ENCODE results near the gene ZFYVE16.
"Not testable (repeated sequence)": the region's sequence is repeated elsewhere in the genome, so short reads cannot be mapped to it uniquely, and the experiment has no call there.

The ZFYVE16 gene

DNA sequence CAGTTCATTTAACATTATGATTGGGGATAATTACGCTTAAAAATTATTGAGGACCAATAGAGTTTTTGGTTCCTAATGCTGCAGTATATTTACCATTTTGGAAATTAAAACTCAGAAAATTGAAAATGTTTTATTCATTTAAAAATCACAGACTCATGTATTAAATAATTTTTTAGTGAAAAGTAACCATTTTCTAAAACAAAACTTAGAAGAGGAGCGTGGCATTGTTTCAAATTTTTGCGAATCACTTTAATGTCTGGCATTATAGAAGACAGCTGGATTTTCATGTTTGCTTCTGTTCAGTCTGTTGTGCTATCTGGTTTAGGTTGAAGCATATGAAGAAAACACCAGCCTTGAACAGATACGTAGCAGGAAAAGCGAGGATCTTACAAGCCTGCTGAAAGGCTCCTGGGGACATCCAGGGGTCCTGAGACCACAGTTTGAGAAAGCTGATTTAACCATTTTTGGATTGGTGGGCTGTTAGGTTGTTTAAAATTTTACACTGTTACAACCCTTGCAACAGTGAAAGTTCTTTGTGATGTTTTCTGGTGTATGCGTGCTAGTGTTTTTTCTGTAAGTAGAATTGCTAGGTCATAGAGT lies 1.6 kb downstream of the ZFYVE16 start:
- DNase-seq (ENCODE audit: low read depth in 3 of 3, low spot score in 1 of 3), result no peak

DNA sequence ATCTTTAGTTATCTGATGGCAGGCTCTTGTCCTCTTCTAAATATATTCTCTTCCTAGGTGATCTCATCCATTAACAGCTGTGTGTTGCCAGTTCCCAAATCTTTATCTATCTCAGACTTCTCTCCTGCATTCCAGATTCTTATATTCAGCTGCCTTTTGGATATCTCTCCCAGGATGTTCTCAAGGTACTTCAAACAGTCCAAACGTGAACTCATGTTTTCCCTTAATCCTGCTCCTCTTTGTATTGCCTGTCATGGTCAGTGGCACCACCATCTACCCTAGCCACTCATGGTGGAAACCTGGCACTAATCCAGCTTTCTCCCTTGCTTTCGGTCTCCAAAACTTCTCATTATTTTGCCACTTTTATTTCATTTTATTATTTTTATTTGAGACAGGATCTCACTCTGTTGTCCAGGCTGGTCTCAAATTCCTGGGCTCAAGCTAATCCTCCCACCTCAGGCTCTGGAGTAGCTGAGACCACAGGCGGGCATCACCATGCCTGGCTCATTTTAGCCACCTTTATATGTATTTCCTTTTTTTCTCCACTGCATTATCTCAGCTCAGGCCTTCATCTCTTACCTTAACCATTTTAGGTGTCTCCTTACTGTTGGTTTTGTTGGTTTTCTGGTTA lies 3.8 kb downstream of the ZFYVE16 start:
- DNase-seq (ENCODE audit: low read depth in 3 of 3, low spot score in 1 of 3), result no peak

GRCh38 chr5:80414113-80414512 lies 6.2 kb downstream of the ZFYVE16 start:
- no peak for DNase-seq (ENCODE audit: low read depth in 3 of 3, low spot score in 1 of 3)

GRCh38 chr5:80417973-80418372 lies 10.1 kb downstream of the ZFYVE16 start:
- no peak for DNase-seq (ENCODE audit: low read depth in 3 of 3, low spot score in 1 of 3)

DNA sequence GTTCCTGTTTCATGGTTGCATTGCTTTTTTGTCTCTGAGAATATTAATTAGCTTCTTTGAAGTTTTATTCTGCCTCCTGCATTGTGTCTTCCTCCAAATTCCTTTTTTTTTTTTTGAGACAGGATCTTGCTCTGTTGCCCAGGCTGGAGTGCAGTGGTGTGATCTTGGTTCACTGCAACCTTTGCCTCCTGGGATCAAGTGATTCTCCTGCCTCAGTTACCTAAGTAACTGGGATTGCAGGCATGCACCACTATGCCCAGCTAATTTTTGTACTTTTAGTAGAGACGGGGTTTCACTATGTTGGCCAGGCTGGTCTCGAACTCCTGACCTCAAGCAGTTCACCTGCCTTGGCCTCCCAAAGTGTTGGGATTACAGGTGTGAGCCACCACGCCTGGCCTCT lies 16.5 kb downstream of the ZFYVE16 start:
- not testable (repeated sequence) for DNase-seq (ENCODE audit: low read depth in 3 of 3, low spot score in 1 of 3)

DNA sequence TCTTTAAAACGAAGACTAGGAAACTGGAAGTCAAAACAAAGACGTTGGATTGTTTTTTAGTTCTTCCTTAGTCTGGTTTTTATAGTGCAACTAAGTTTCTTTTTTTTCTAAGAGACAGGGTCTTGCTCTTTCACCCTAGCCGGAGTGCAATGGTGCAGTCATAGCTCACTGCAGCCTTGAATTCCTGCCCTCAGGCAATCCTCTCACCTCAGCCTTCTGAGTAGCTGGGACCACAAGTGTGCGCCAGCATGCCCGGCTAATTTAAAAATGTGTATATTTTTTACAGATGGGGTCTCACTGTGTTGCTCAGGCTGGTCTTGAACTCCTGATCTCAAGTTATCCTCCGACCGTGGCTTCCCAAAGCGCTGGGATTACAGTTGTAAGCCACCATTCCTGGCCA lies 27.6 kb downstream of the ZFYVE16 start:
- DNase-seq (ENCODE audit: low read depth in 3 of 3, low spot score in 1 of 3), result no peak

DNA sequence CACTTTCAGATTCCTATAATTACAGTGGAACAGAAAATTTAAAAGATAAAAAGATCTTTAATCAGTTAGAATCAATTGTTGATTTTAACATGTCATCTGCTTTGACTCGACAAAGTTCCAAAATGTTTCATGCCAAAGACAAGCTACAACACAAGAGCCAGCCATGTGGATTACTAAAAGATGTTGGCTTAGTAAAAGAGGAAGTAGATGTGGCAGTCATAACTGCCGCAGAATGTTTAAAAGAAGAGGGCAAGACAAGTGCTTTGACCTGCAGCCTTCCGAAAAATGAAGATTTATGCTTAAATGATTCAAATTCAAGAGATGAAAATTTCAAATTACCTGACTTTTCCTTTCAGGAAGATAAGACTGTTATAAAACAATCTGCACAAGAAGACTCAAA lies 29.5 kb downstream of the ZFYVE16 start:
- no peak for DNase-seq (ENCODE audit: low read depth in 3 of 3, low spot score in 1 of 3)

DNA sequence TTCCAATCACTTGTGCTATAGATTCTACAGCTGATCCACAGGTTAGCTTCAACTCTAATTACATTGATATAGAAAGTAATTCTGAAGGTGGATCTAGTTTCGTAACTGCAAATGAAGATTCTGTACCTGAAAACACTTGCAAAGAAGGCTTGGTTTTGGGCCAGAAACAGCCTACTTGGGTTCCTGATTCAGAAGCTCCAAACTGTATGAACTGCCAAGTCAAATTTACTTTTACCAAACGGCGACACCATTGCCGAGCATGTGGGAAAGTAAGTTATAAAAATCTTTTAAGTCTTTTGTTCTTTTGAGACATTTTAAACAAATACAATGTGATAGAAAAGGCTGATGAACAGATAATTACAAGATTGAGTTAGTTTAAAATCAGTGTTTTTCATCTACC lies 30.9 kb downstream of the ZFYVE16 start:
- DNase-seq (ENCODE audit: low read depth in 3 of 3, low spot score in 1 of 3), result no peak

- no peak for DNase-seq (ENCODE audit: low read depth in 3 of 3, low spot score in 1 of 3)
Measured at GRCh38 chr5:80439213-80439612, 31.3 kb downstream of the ZFYVE16 start.

DNA sequence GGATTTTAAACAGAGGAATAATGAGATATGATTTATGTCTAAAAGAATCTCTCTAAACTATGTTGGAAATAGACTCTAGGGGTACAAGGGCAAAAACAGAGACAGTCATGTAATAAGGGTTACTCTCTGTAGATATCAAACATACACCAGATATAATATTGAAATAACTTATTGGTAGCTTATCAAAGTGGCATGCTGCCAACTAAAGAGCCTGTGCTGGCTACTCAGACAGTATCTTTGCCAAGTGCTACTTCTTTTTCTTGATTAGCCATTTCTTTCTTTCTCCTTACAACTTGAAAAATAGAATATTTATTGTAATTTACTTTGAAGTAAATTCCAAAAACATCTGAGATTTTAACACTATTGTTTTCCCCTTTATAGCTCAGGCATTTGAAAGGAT lies 34.9 kb downstream of the ZFYVE16 start:
- no peak for DNase-seq (ENCODE audit: low read depth in 3 of 3, low spot score in 1 of 3)

GRCh38 chr5:80453366-80453765 lies 45.5 kb downstream of the ZFYVE16 start:
- DNase-seq (ENCODE audit: low read depth in 3 of 3, low spot score in 1 of 3), result no peak

DNA sequence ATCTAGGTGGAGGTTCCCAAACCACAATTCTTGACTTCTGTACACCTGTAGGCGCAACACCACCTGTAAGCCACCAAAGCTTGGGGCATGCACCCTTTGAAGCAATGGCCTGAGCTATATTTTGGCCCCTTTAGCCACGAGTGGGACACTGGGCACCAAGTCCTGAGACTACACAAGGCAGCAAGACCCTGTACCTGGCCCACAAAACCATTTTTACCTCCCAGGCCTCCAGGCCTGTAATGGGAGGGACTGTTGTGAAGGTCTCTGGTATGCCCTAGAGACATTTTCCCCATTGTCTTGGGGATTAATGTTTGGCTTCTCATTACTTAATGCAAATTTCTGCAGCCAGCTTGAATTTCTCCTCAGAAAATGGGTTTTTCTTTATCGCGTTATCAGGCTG lies 55.4 kb downstream of the ZFYVE16 start:
- no peak for DNase-seq (ENCODE audit: low read depth in 3 of 3, low spot score in 1 of 3)

GRCh38 chr5:80466669-80467485 lies 59.0 kb downstream of the ZFYVE16 start:
- DNase-seq (ENCODE audit: low read depth in 3 of 3, low spot score in 1 of 3), result no peak

GRCh38 chr5:80468131-80468530 lies 60.3 kb downstream of the ZFYVE16 start:
- DNase-seq (ENCODE audit: low read depth in 3 of 3, low spot score in 1 of 3), result no peak

DNA sequence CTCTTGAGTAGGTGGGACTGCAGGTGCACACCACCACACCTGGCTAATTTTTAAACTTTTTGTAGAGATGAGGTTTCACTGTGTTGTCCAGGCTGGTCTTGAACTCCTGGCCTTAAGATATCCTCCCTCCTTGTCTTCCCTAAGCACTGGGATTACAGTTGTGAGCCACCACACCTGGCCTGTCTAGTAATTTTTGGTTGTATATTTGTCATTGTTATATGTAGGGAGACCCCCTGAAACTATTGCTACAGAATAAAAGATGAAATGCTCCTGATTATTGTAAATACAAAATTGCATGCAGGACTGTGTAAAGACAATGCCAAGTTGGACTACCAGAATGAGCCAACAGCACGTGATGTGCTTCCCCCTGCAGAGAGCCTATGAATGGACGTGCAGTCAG lies 62.8 kb downstream of the ZFYVE16 start:
- DNase-seq (ENCODE audit: low read depth in 3 of 3, low spot score in 1 of 3), result not testable (repeated sequence)

DNA sequence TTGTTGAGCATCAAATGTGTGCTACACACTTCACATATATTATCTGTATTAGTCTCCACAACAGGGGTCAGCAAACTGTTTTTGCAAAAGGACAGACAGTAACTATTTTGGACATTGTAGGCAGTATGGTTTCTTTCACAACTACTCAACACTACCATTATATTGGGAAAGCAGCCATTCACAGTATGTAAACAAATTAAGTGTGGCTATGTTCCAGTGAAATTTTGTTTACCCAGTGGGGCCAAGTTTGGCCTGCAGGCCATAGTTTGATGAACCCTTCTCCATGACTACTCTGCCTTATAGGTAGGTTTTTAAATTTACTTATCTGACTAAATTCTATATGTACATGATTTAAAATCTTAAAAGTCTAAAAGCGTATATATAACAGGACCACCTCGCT lies 67.1 kb downstream of the ZFYVE16 start:
- no peak for DNase-seq (ENCODE audit: low read depth in 3 of 3, low spot score in 1 of 3)

- DNase-seq (ENCODE audit: low read depth in 3 of 3, low spot score in 1 of 3), result no peak
Measured at GRCh38 chr5:80479713-80480112, 71.8 kb downstream of the ZFYVE16 start.

GRCh38 chr5:80480354-80480753 lies 72.5 kb downstream of the ZFYVE16 start:
- DNase-seq (ENCODE audit: low read depth in 3 of 3, low spot score in 1 of 3), result no peak

GRCh38 chr5:80481019-80481893 lies 73.4 kb downstream of the ZFYVE16 start:
- no peak for DNase-seq (ENCODE audit: low read depth in 3 of 3, low spot score in 1 of 3)

DNA sequence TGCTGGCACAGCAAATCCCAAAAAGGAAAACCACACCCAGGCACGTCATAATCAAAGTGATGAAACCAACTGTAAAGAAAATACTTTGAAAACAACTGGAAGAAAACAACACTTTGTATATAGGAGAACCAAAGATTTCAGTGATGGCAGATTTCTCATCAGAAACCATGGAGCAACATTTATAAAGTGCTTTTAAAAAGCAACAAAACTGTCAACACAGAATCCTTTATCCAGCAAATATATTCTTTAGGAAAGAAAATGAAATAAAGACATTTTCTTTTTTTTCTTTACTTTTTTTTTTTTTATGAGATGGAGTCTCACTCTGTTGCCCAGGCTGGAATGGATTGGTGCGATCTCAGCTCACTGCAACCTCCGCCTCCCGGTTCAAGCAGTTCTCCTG lies 74.7 kb downstream of the ZFYVE16 start:
- no peak for DNase-seq (ENCODE audit: low read depth in 3 of 3, low spot score in 1 of 3)

DNA sequence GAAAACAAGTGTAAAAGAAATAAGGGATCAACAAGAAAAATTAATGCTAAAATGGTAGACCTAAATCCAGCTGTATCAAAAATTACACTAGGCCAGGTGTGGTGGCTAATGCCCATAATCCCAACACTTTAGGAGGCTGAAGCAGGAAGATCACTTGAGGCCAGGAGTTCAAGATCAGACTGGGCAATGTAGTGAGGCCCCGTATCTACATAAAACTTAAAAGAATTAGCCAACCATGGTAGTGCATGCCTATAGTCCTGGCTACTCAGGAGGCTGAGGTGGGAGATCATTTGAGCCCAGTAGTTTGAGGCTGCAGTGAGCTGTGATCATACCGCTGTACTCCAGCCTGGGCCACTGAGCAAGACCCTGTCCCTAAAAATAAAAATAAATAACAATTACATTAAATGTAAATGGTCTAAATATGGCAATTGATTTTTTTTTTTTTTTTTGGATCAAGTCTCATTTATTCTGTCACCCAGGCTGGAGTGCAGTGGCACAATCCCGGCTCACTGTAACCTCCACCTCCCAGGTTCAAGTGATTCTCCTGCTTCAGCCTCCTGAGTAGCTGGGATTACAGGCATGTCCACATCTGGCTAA lies 75.9 kb downstream of the ZFYVE16 start:
- no peak for DNase-seq (ENCODE audit: low read depth in 3 of 3, low spot score in 1 of 3)

All from stimulated activated CD4-positive, alpha-beta T cell treated with anti-CD3 and anti-CD28 coated beads, TNF-alpha, amount 100 ng/mL, for 1 hour (primary cell).